GM19025 (cell line): Measurements from ENCODE around the gene ZXDC.

Source experiments
- ATAC-seq: cut with Tn5 transposase; IDR thresholded peaks from one replicate; pipeline ENCODE4 v1.9.1; 2021; ENCODE audit warnings: mild to moderate bottlenecking, low read depth, moderate library complexity; ENCODE audit not compliant: unreplicated experiment

The ZXDC gene

DNA sequence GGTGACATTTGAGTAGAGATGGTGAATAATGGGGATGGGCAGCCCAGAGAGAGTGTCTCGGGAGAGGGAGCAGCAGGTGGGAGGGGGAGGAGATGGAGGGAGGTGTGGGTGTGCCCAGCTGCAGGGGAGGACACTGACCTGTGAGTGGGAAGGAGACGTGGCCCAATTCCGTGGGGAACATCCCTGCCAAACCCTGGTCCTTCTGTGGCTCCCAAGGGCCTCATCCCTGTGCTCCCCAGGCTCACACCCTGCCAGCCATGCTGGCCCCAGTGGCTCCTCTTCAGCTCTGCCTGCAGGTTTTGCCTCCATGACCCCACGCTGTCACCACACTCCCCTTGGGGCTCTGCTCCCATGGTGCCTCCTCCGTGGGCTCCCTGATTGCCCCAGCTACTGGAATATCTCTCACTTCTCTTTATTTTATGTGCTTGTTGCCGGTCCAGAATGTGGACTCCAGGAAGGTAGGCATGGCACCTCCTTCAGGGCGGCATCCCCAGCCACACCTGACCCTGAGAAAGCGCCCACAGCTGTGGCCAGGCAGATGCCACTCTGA, 74.0 kb downstream of the ZXDC start:
- ATAC-seq, result no peak

DNA sequence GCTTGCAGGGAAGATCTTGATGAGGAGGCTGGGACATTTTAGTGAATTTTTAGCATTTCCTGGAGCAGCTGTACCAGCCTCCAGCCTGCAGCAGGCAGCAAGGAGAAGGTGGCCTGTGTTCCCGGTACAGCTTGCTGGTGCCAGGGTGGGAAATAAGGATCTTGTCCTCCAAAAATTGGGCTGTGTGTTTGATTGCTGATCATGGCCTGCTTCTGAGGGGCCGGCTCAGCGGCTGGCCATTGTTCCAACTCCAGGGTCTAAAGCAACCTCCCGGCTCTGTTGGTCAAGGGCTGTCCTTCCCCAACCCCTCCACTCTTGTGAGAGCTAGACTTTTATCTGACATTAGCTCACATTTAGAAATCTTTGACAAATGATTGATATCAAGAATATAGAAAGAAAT, 75.9 kb downstream of the ZXDC start:
- no peak for ATAC-seq

DNA sequence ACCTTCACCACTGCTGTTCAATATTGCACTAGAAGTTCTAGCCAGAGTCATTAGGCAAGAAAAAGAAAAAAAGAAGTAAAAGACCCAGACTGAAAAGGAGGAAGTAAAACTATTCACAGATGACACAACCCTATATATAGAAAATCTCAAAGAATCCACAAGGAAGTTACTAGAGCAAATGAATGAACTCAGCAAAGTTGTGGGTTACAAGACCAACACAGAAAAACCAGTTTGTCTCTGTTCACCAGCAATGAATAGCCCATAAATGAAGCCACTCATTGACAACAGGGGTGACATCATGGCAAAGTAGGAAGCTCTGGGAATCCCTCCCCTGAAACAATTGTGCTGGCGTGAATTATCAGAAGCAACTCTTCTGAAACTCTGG, 76.3 kb downstream of the ZXDC start:
- peak; percentile 54 for ATAC-seq

DNA sequence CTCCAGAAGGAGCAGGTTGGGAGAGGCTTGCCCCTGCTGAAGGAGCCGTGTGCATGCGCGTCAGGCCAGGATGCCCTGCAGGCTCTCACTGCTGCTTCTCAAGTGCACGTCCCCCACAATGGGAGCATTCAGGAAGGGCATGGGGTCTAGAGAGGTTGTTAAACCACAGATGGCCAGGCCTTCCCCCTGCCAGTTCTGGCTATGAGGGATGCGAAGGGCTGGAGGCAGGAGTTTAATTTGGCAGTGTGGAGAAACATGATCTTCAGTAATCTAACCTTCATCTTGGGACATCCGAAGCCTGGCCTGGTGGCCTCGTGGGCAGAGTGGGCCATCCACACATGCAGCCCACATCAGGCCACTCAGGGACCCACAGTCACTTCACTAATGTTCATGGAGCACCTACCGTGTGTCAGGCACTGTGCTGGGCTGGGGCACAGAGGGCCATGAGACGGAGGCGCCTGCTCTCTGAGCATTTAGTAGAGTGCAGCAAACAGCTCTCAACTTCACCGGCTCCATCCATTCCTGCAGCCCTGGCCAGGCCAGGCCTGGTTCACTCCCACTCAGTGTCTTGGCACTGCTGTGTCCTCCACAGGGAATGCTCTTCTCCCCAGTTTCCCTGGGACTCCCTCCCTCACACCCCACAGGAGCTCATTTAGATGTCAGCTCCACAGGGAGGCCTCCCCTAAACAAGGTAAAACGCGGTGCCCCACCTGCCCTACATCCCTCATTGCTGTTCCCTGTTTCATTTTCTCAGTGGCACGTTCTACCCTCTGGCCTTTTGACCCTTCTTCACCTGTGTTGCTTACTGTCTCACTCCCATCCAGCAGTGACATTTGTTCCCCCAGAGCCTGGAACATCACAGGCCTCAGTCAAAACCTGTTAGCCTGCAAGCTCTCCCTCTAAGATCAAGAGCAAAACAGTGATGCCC, 77.0 kb downstream of the ZXDC start:
- no peak for ATAC-seq

DNA sequence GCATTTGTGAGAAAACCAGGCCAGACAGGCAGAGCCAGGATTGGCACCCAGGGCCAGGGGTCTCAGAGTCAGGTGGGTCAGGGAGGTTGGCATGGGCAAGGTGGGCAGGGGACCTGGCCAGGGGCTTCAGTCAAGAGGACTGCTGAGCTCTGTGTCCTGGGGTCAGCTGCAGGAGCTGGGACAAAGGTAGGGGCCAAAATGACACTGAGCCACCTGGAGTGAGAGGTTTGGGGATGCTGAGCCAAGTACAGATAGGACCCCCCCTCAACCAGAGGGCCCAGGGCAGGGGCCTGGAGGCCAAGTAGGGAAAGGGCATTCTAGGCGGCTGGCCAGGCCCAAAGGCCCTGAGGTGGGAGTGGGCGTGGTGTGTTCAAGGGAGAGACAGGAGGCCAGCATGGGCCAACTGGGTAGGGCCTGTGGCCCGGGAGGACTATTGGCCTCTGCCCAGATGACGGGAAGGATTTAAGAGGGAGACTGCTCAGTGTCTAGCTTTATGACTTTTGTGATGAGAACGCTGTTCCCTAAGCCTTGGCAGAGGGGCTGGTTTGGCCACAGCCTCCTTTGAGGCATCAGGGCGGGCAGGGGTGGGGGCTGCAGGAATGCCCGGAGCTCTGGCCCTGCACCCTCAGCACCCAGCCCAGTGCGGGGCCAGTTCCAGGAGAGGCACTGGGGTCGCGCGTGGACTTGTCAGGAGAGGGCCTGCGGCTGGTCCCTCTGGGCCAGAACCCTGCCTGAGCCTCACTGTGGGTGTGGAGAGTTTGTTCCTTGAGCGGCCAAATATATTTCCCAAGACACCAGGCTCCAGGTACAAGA, 77.9 kb downstream of the ZXDC start:
- no peak for ATAC-seq

DNA sequence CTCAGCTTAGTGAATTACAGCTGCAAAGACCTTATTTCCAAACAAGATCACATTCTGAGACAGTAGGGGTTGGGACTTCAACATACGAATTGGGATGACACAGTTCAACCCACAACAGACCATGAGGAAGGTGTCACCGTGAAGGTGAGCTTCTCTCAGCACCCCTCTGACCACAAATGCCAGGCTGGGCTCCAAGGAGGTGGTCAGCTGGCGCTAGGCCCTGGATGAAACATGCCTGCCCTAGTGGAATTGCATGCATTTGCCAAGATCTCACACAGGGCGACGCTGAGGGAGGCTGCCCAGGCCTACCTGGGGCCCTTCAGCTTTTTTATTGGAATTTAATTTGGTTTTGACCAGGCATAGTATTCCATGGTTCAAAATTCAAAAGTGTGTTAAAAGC, 79.2 kb downstream of the ZXDC start:
- ATAC-seq, result no peak

DNA sequence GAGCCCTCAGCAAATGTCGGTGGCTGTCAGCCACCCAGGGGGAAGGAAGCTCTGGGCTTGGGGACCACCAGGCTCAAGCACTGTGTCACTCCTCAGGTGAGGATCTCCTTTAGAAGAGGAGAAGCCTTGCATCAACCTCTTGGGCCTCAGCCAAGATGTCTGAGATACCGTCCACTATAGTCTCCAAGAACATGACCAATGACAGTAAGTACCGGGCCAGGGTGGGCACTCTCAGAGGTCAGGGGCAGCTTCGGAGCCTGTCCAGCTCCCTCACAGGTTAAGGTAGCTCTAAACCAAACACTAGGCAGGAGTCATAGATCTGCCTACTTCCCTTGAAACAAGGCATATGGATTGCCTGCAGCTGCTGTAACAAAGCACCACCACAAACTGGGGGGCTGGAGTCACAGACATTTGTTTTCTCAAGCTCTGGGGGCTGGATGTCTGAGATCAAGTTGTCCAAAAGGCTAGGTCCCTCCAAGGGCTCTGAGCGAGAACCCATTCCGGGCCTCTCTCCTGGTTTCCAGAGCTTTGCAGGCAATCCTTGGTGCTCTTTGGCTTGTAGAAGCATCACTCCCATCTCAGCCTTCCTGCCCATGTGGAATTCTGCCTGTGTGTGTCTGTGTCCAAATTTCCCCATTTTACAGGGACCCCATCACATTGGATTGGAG, 79.7 kb downstream of the ZXDC start:
- no peak for ATAC-seq

DNA sequence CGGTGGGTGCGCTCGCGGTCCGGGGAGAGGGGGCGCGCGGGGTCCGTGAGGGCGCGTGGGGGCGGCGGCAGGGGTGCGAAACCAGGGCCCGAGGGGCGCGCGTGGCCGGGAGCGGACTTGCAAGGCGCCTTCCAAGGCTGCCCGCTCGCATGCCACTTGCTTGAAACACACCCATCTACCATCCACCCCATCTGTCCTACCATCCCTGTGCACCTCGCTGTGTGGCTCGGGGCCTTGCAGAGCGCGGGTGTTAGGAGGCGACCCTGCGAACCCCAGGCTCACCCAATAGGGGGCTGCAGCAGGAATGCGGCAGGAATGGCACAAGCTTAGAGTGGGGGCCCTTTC, 80.7 kb downstream of the ZXDC start:
- ATAC-seq, result no peak

DNA sequence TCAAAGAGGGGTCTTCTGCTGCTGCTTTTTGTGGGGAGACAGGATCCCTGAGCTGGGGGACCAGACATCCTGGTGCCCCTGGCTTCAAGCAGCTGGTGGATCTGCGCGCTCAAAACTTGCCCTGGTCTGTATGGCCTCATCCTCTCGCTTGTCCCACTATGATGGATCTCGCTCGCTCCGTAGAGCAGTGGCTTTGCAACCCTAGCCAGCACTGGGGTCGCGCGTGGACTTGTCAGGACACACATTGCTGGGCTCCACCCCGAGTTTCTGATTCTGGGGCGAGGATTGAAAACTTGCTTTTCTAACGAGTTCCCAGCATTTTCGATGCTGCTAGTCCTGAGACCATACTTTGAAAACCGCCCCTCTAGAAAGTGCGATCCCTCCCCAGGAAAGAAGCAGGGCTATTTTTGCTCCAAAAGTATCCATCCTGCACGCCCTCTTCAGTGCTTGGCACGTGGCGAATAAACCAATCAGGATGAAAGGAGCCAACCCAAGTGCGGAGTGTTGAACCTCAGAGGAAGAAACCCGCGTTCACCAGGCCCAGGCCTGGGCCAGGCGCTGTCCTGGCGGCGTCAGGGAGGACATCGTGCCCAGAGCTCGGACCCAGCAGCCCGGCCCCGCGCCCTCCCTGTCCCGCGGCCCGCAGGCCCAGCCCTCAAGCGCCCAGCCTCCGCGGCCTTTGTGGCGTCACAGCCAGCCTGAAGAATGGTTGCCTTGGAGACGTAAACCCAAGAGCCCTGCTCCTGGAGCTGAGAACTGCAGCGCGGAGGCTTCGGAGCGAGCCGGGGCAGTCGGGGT, 81.3 kb downstream of the ZXDC start, which contains the start of gene CFAP100:
TSS of gene CFAP100 (plus strand) at position 731 of the 798 bp plus-strand sequence. CDS start 1,092 bp downstream, outside the sequence.
- no peak for ATAC-seq

DNA sequence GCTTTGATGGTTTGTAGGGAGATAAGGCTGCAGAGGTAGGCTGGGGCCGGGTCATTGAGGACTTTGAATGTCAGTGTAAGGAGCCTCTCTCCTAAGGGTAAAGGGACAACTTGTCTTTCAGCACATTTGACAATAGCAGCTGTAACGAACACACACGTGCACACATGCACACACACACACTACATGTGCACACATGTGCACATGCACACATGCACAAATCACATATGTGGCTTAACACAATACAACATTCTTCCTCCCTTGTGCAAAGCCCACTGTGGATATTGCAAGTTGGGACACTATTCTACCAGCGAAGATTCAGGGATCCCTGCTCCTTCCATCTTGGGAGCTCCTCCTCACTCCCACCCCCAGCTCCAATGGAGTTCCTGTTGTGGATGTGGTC, 82.1 kb downstream of the ZXDC start:
- no peak for ATAC-seq

DNA sequence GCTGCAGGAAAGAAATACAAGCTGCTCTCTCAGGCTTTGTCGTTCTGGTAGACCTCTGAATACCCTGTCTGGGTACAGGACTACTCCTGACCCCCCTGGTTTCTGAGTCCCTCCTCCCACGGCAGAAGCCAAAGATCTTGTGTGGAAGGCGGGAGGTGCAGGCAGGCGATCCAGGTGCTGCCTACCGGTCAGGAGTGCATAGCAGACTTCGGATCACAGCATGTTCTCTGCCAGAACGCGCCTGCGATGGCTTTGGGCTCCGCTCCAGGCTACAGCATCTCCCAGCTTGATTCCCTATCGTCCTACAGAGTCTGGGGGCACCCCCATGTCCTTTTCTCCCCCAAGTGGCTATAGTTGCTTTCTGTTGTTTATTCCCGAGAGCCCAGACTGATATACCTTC, 83.4 kb downstream of the ZXDC start:
- ATAC-seq, result no peak

DNA sequence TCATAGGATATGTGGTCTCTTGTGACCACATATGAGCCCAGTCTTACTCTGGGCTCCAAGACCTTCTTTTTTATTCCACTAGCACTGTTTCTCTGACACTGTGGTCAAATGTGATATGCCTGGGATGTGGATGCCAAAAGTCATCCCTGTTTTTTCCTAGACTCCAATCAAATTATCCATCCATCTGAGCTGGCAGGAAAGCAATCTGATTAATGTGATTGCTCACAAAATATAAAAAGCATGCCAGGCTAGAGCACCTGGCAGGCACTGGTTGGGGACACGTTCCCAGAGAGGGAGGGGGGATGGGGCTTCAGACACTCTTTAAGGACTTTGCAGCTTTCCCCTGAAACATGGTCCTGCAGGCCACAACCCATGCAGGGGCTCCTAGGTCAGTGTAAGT, 84.1 kb downstream of the ZXDC start:
- ATAC-seq, result no peak

DNA sequence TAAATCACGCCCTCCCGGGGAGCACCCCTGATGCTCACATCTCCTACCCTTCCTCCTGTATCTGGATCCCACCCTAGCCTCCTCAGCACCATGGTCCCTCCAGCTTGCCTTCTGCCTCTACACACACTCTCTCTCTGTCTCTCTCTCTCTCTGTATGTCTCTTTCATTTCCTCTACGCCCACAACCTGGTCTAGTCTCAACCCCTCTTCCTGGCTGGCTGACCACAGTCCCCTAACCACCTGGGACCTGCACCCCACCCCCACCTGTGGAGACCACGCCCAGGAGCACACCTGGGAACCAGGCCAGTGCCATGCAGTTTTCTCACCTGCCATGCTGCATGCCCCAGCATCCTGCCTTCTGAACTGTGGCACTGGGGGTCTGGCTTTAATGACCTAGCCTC, 84.9 kb downstream of the ZXDC start:
- ATAC-seq, result no peak

DNA sequence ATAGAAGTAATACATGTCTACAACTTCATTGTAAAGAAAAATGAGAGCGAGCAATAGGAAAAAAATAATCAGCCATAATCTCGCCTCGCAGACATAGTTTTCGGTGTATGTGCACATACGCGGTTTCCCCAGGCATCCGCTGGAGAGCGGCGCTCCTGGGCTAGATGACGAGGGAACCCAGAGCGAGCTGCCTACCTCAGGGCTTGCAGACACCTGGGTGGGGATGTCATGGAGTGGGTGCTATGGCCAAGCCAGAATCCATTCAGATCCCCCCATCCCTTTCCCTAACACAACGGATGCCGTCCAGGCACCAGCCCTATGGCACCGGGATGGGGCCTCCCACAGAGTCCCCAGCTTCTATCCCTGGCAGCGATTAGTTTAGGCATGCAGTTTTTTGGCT, 85.5 kb downstream of the ZXDC start:
- ATAC-seq, result no peak

DNA sequence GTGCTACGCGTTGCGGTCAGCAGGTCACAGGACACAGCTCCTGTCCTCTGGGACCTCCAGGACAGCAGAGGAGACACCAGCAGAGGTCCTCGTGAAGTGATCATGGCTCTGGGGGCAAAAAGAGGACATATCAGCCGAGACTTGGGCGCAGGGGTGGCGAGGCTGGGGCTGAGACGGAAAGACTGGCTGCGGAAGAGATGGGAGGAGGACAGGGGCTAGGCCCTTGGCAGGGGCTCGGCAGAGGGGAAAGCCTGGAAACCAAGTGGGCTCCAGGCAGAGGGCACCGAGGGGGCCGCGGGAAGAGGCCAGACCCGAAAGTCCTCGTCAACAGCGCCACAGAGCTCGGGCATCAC, 85.9 kb downstream of the ZXDC start:
- ATAC-seq, result no peak

DNA sequence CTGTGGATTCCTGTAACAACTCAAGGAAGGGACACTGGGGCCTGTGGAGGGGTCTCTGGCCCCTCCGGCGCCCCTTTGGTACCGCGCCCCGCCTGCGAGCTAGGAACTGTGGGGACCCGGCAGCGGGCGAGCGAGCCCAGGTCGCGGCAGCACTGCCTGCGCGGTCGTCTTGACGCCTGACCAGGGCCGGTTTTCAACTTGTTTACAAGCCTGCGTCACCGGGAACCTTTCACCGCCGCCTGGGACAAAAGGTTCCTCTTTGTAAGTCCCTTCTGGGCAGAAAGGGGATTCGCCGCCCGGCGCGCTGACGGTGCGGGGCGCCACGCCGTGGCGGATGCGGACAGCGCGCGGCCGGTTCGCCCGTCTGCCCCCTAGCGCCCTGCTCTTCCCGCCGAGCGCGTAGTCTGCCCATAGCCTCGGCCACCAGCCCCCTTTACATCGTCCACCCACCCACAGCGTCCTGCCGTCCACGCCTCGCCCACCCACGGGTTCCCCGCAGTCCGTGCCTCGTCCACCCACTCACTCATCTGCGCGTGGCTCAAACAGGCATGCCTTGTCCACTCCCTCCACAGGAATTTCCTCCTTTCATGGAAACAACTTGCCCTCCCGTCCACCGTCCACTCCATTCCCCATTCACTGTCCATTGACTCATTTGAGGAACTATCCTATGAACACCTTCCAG, 86.4 kb downstream of the ZXDC start:
- ATAC-seq, result no peak
